Activated T-helper 1 cell treated with anti-CD3 and anti-CD28 coated beads, Interleukin-12 subunit alpha, Interleukin-12 subunit beta, Interleukin-2, Interleukin-4 antibody, amounts not matched to agents 30 ng/mL and 10 ng/mL and 1 ng/mL, durations not matched to agents 14 hours and 24 hours and 36 hours (primary cell): ENCODE data around the gene MBP. TPM values are rescaled to one million over a fixed set of nuclear protein-coding genes. Genes with fewer than 3 reads are reported as not detected.

Source experiments
- DNase-seq: peaks from one replicate; pipeline ENCODE4 v3.0.0; 2021; ENCODE audit warnings: low spot score
- H3K27ac Mint-ChIP-seq: one replicate; pipeline ENCODE4 v1.8.0; 2021; ENCODE audit warnings: mild to moderate bottlenecking, mixed read lengths
- H3K27me3 Mint-ChIP-seq: one replicate; pipeline ENCODE4 v1.8.0; 2022; ENCODE audit warnings: mild to moderate bottlenecking, moderate library complexity, mixed read lengths; ENCODE audit not compliant: insufficient read depth
- H3K36me3 Mint-ChIP-seq: one replicate; pipeline ENCODE4 v1.8.0; 2021; ENCODE audit warnings: low read depth, mixed read lengths
- H3K4me1 Mint-ChIP-seq: one replicate; pipeline ENCODE4 v1.8.0; 2021; ENCODE audit warnings: low read depth, mixed read lengths
- H3K4me3 Mint-ChIP-seq: one replicate; pipeline ENCODE4 v1.8.0; 2021; ENCODE audit warnings: mild to moderate bottlenecking, moderate library complexity, mixed read lengths
- H3K9me3 Mint-ChIP-seq: one replicate; pipeline ENCODE4 v1.8.0; 2021; ENCODE audit warnings: mixed read lengths
- intact Hi-C: fragments of 100-400 bp; cut with micrococcal nuclease; formaldehyde crosslinking; loops from one replicate; pipeline ENCODE4 v1.15.1; 2024
- total RNA-seq: library from RNA; stranded (reverse); gene quantifications from 2 replicates; pipeline ENCODE4 v1.2.3, GENCODE V29; 2022

MBP gene
- total RNA-seq, 1 donor from 2014 or later: 63.6 TPM

DNA sequence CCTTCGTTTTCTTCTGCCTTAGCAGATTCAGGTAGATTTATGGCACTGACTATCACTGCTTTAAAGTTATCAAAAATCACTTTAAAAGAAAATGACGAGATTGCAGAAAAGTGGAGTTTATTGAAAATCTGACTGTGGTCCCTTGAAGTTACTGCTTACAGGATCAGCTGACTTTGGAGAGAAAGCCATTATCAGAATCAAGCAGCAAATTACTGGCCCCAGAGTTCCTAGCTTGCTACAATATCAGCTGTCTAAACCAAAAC lies 18.5 kb downstream of the MBP start:
- Mint-ChIP-seq H3K27me3 (no peaks in the 10 kb centered on the region), H3K36me3 (peaks cover 44% of the 10 kb centered on the region), H3K4me3 (no peak overlapping the region), H3K27ac (peak overlapping the region; percentile 18), H3K4me1 (peaks cover 62% of the 10 kb centered on the region), H3K9me3 (no peaks in the 10 kb centered on the region)
- DNase-seq: no peak
- intact Hi-C loops: no loop called here

DNA sequence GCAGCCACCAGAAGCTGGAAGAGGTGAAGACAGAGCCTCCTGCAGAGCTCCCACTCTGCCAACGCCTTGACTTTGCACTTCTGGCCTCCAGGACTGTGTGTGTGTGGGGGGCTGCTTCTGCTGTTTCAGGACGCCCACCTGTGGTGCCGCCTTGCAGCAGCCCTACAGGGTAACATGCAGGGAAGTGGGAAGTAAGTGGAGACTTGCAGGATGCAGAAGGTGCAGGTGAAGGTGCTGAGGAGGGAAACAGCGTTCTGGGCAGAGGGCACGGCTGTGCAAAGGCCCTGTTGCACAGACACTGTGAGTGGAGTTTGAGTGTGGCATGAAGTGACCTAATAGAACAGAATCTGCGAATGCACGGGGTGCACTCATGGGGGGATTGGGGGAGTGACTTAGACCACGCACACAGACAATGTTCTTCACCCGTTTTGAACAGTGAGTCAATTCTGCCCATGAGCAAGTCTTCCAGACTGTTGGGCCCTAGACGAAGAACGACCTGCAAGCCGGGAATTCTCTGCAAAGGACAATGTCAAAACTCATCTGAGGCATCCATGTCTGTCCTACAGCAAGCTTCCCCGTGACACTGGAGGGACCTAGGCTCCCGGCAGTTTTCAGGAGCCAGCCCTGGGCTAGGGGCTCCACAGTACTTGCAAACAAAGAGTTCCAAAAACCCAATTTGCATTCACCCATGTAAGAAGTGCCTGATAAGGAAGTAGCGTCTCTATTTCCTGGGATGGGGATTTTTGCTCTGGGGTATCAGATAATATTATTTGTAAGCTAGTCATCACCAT lies 19.0 kb downstream of the MBP start:
- Mint-ChIP-seq H3K27me3 (no peaks in the 10 kb centered on the region), H3K9me3 (no peaks in the 10 kb centered on the region), H3K36me3 (peaks cover 43% of the 10 kb centered on the region), H3K4me3 (no peak overlapping the region), H3K27ac (peak overlapping the region; percentile 67), H3K4me1 (peaks cover 62% of the 10 kb centered on the region)
- no peak for DNase-seq
- intact Hi-C loops: no loop called here

DNA sequence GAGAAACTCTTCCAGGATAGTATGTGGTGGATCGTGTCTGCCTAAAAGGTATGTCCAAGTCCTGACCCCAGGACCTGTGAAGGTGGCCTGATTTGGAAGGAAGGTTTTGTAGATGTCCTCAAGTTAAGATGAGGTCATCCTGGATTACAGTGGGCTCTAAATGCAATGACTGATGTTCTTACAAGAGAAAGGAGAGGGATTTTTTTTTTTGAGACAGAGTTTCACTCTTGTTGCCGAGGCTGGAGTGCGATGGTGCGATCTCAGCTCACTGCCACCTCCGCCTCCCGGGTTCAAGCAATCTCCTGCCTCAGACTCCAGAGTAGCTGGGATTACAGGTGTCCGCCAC lies 19.9 kb downstream of the MBP start:
- H3K36me3 Mint-ChIP-seq: peaks cover 42% of the 10 kb centered on the region
- intact Hi-C loops: no loop called here
- H3K4me3 Mint-ChIP-seq: no peak overlapping the region
- H3K9me3 Mint-ChIP-seq: no peaks in the 10 kb centered on the region
- H3K27me3 Mint-ChIP-seq: no peaks in the 10 kb centered on the region
- H3K4me1 Mint-ChIP-seq: peaks cover 68% of the 10 kb centered on the region
- H3K27ac Mint-ChIP-seq: peak overlapping the region; percentile 58
- DNase-seq: no peak

DNA sequence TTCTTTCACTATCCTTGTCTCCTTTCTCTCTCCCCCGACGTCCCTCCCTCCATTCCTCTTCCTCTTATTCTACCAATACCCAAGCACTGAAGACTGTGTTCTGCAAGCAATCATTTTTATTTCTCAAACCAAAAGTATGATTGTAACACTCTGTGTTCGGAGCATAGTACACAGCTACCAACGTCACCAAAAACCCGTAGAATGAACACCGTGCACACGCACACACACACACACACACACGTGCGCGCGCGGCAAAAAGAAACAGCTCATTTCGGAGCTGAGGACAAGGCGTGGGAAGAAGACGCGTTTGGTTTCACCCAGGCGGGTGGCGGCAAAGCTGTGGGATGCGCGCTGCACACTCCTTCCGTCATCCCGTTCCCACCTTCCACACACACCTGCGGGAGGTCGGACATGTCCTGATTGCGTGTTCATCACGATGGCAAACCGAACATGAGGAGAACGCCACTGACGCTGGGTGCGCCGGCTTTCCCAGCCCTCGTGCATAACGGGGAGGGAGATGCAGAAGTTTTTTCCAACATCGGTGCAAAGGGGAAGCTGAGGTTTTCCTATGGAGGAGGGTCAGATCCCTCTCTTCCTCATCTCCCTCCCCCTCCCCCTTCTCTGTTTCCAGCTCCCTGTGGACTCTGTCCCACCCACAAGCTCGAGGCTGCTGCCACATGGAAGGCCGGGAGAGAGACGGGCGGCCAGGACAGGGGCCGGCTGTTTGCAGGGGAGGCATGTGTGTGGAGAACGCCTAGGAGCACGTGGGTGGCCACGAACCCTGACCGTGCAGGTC lies 20.4 kb downstream of the MBP start:
- Mint-ChIP-seq H3K4me1 (peaks cover 70% of the 10 kb centered on the region), H3K27me3 (no peaks in the 10 kb centered on the region), H3K9me3 (no peaks in the 10 kb centered on the region), H3K27ac (peak overlapping the region; percentile 52), H3K36me3 (peaks cover 40% of the 10 kb centered on the region), H3K4me3 (no peak overlapping the region)
- DNase-seq: no peak
- intact Hi-C loops: no loop called here

DNA sequence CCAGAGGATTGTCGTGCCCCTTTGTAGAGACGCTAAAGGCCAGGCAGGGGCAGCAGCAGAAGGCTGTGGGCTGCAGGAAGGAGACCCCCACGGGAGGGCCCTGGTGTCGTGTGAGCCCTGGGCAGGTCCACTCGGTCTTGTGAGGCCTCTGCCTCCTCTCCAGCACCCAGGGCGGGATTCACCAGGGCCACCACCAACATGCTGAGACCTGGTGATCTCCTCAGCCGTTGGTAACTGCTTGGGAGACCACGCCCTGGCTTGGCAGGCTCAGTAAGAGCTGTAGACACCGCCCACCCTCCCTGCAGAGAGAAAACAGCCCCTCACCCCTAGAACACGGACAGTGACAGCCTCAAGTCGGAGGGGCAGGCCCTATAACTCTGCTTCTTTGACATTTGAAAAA lies 21.1 kb downstream of the MBP start:
- DNase-seq: no peak
- Mint-ChIP-seq H3K27me3 (no peaks in the 10 kb centered on the region), H3K4me1 (peaks cover 71% of the 10 kb centered on the region), H3K36me3 (peaks cover 39% of the 10 kb centered on the region), H3K9me3 (no peaks in the 10 kb centered on the region), H3K4me3 (no peak overlapping the region), H3K27ac (peak overlapping the region; percentile 52)
- intact Hi-C loops: no loop called here

DNA sequence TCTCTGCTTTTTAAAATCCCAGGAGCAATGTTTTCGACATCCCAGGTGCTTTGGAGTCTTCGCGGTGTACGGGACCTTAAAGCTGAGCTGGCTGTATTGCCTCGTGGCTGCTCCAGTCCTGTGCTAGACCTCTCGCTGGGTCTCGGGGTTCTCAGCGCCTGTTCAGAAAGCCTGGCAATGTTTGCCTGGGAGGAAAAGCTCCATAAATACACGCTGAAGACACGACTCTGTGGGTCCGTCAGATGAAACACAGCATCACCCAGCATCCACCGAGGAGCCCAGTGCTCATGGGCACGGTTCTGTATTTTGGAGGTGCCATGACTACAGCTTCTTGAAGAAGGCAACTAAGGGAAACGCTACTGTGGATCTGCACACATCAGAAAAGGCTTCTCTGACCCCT lies 21.6 kb downstream of the MBP start:
- H3K36me3 Mint-ChIP-seq: peaks cover 40% of the 10 kb centered on the region
- DNase-seq: no peak
- no peaks in the 10 kb centered on the region for H3K9me3 Mint-ChIP-seq
- no peak overlapping the region for H3K27ac Mint-ChIP-seq
- intact Hi-C loops: no loop called here
- H3K4me3 Mint-ChIP-seq: no peak overlapping the region
- H3K27me3 Mint-ChIP-seq: no peaks in the 10 kb centered on the region
- H3K4me1 Mint-ChIP-seq: peaks cover 71% of the 10 kb centered on the region

DNA sequence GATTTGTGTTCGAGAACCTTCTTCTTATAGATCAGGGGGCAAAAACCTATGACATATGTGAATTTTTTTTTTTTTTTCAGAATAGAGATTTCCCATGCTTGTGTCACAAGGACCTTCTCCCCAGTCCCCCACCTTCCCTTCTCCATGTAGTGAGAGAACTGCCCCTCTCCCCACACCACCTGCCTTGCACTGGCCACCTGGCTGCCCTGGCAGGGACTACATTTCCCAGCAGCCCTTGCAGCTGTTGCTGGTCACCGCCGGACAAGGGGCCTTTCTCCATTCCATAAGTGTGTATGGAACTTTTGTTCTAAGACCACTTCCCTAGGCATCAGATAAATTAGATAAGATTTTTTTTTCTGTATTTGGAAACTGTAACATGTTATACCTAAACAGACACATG lies 22.2 kb downstream of the MBP start:
- intact Hi-C loops: no loop called here
- H3K27ac Mint-ChIP-seq: peak overlapping the region; percentile 67
- no peak overlapping the region for H3K4me3 Mint-ChIP-seq
- H3K4me1 Mint-ChIP-seq: peaks cover 74% of the 10 kb centered on the region
- no peak for DNase-seq
- no peaks in the 10 kb centered on the region for H3K27me3 Mint-ChIP-seq
- H3K36me3 Mint-ChIP-seq: peaks cover 45% of the 10 kb centered on the region
- no peaks in the 10 kb centered on the region for H3K9me3 Mint-ChIP-seq

DNA sequence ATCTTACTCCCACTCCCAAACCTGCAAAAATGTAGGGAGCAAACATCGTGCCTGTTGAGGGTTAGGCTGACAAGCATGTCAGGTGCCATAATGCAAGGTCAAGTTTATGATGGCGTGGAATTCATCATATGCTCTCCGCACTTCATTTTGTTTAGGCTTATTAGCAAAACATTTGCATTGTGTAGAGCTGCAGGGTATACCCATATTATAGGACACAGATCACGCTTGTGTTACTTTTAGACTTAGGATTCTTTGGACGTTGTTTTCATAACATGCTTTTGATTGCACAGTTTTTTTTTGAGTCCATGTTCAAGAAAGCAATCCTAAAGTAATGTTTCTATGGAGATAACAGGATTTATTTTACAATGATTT lies 22.9 kb downstream of the MBP start:
- Mint-ChIP-seq H3K27ac (no peak overlapping the region), H3K4me3 (no peak overlapping the region), H3K36me3 (peaks cover 51% of the 10 kb centered on the region), H3K4me1 (peaks cover 74% of the 10 kb centered on the region), H3K9me3 (no peaks in the 10 kb centered on the region), H3K27me3 (no peaks in the 10 kb centered on the region)
- no peak for DNase-seq
- intact Hi-C loops: loop anchor here (10.0 kb wide), 1 partner anchor 285 kb away; the partner anchor contains the start of gene ZNF236

DNA sequence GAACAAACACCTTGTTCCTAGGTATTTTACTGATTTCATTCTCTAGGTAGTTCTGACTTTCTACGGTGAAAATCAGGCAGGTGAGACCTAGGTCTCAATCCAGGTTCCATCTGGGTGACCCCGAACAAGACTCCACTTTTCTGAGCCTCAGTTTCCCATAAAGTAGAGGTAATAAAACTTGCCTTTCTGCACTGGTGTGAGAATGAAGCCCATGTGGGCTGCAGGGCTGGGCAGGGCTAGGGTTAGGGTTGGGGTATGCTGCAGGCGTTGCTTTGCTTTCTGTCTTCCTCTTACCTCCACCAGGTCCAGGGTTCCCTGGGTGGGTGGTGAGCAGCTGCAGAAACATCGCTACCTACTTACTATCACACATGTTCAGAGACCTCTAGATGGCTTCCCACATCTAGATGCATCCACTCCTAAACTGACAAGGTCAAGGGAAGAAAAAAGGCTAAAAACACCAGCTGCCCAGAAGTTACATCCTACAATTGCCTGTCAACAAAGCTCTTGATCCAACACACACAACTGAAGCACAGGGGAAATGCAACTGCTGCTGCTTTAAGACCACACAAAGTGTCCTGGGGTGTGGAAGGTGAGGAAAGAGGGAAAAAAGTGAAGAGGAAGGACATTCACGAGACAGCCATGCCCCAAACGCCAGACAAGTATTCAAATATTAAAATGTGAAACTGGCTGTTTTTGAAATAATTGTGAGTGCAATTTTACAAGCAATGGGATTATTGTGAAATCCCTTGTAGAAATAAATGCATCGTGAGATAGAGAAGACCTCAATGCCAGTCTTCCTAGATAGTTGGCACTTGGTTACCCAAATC lies 23.5 kb downstream of the MBP start:
- H3K9me3 Mint-ChIP-seq: no peaks in the 10 kb centered on the region
- intact Hi-C loops: loop anchor here (10.0 kb wide), 1 partner anchor 284 kb away; the partner anchor contains the start of gene ZNF236
- H3K27me3 Mint-ChIP-seq: no peaks in the 10 kb centered on the region

DNA sequence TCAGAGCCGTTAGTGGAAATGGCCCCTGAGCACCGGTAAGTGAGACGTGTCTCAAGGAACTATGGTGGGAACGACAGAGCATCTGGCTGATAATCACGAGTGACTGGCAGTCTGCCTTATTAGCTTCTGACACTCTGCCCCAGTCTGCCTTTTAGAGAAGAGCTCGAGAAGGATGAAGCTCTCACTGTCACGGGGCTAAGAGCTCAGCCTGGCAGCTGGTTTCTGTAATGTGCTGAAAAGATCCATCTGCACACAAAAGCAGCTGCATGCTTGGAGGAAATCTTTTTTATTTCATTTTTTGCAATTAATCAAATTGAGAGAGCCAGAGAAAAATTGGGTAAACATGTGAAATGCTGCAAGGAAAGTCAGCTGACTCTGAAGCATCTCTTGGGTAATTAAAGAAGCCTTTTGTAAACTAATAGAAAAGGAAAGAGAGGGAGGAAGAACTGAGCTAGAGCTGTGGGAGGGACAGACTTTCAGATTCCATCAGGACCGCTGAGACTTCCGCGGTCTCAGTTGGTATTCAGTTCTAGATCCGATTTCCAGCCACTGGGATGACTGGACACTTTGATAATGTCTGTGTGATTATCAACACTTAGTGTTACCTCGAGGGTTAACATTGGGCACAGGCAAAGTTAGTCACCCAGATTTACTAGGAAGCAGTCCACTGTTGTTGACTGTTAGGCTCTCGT lies 24.4 kb downstream of the MBP start:
- Mint-ChIP-seq H3K4me1 (peaks cover 78% of the 10 kb centered on the region), H3K4me3 (peak overlapping the region; percentile 51), H3K36me3 (peaks cover 53% of the 10 kb centered on the region), H3K27ac (peak overlapping the region; percentile 19), H3K9me3 (no peaks in the 10 kb centered on the region), H3K27me3 (no peaks in the 10 kb centered on the region)
- intact Hi-C loops: loop anchor here (10.0 kb wide), 1 partner anchor 283 kb away; the partner anchor contains the start of gene ZNF236
- no peak for DNase-seq

More for the DNA sequence above, 23.5 kb downstream of the MBP start:
- DNase-seq: no peak
- Mint-ChIP-seq H3K4me1 (peaks cover 75% of the 10 kb centered on the region), H3K27ac (peak overlapping the region; percentile 64), H3K36me3 (peaks cover 51% of the 10 kb centered on the region), H3K4me3 (no peak overlapping the region)

DNA sequence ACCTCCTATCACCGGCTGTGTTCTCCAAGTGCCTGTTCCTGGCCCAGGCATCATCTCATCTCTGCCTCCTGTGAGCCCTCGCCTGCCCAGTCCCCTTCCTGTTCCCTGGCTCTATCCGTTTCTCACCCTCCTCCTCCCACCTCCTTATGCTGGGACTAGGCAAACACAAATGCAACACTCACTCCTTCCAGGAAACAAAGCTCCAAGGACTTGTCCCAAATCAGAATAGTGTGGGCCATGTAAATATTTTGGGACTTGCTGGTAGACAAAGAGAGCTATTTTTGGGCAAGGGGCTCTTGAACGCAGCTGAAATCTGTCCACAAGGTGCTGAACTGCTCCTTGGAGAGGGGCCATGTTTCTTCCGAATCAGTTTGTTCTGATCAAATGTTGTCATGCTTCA lies 25.3 kb downstream of the MBP start:
- Mint-ChIP-seq H3K4me3 (peak overlapping the region; percentile 50), H3K36me3 (peaks cover 47% of the 10 kb centered on the region), H3K9me3 (no peaks in the 10 kb centered on the region), H3K4me1 (peaks cover 78% of the 10 kb centered on the region), H3K27ac (peak overlapping the region; percentile 86), H3K27me3 (no peaks in the 10 kb centered on the region)
- intact Hi-C loops: loop anchor here (10.0 kb wide), 1 partner anchor 282 kb away; the partner anchor contains the start of gene ZNF236
- DNase-seq: no peak

DNA sequence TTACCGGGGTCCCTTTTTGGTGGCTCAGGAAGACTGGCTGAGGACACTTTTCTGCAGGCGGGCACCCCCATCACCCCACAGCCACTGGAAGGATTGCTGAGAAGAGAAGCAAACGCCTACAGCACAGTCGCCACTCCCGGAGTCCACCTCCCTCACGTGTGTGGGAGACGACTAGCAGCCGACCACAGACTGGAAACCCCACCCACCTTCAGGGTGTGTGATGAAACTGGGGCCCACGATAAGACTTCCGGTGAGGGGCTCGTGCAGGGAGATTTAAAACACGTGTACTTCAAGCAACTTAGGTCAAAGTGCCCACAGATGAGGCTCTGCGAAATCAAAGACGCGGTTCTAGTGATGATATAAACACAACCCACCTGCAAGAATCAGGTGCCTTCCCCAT lies 26.3 kb downstream of the MBP start:
- Mint-ChIP-seq H3K4me3 (peak overlapping the region; percentile 53), H3K27me3 (no peaks in the 10 kb centered on the region), H3K4me1 (peaks cover 81% of the 10 kb centered on the region), H3K27ac (peak overlapping the region; percentile 86), H3K9me3 (no peaks in the 10 kb centered on the region), H3K36me3 (peaks cover 43% of the 10 kb centered on the region)
- DNase-seq: peak; percentile 68
- intact Hi-C loops: loop anchor here (1.0 to 10.0 kb wide), 2 partner anchors 18 to 282 kb away; partner anchors contain the start of gene ZNF236
